Endothelial cell of umbilical vein (primary cell): ENCODE results near the gene RSRC1. TPM values are rescaled to one million over a fixed set of nuclear protein-coding genes. Genes with fewer than 3 reads are reported as not detected.

ENCODE experiments used
- BruUV-seq: library from RNA; stranded (reverse); fragments of 400-500 nt; replicated peaks from 2 replicates; lab custom pipeline; 2021; lab: Mats Ljungman, UMichigan
- CTCF ChIA-PET: fragments of 300-600, 350-600 bp; sonication (Branson Sonifier 250); formaldehyde crosslinking; loops from one replicate; lab custom pipeline; 2021; ENCODE audit warnings: antibody characterized with exemption, inconsistent platforms; lab: Charles Lee
- POLR2A ChIA-PET: fragments of 300-600, 350-600 bp; sonication (Branson Sonifier 250); formaldehyde crosslinking; loops from one replicate; lab custom pipeline; 2021; ENCODE audit warnings: antibody characterized with exemption, inconsistent platforms; lab: Charles Lee
- DNase-seq: peaks from one replicate; pipeline ENCODE4 v3.0.0-alpha.2; 2011; ENCODE audit warnings: low read depth, low spot score
- FAIRE-seq: peaks from 2 replicates; lab custom pipeline; 2011; peaks lifted over from hg19 to GRCh38; lab: Jason Lieb, UNC
- H2AFZ ChIP-seq: 2 replicates; pipeline ENCODE4 v1.6.0; 2012; ENCODE audit warnings: low read depth, low read length, control low read depth, inconsistent platforms
- H3K27ac ChIP-seq: 2 replicates; pipeline ENCODE4 v1.5.1; 2011; ENCODE audit warnings: low read depth, mild to moderate bottlenecking, control low read depth, low read length, moderate library complexity; ENCODE audit not compliant: insufficient read depth
- H3K27me3 ChIP-seq, 2 experiments: 2 replicates each; pipeline versions ENCODE4 v1.6.0 to v1.6.1; 2011; ENCODE audit warnings: low read length in 2 of 2, mixed read lengths in 1 of 2; ENCODE audit not compliant: control insufficient read depth in 2 of 2, insufficient read depth in 2 of 2
- H3K36me3 ChIP-seq, 2 experiments: 2 replicates in 1 of 2; 3 replicates in 1 of 2; pipeline ENCODE4 v1.5.1; 2011; ENCODE audit warnings: low read length in 2 of 2, mild to moderate bottlenecking in 1 of 2, moderate library complexity in 1 of 2; ENCODE audit not compliant: control insufficient read depth in 2 of 2, insufficient read depth in 2 of 2; ENCODE audit errors: extremely low read depth in 1 of 2
- H3K4me1 ChIP-seq: 3 replicates; pipeline ENCODE4 v1.5.1; 2011; ENCODE audit warnings: mild to moderate bottlenecking, low read length; ENCODE audit not compliant: control insufficient read depth, insufficient read depth; ENCODE audit errors: extremely low read depth
- H3K4me2 ChIP-seq: 2 replicates; pipeline ENCODE4 v1.6.1; 2011; ENCODE audit warnings: low read length, control low read depth, mixed read lengths; ENCODE audit not compliant: insufficient read depth
- H3K4me3 ChIP-seq, 3 experiments: fragments of 200-600 bp in 1 of 3; sonication (generic), shearing (Covaris generic) in 1 of 3; replicated peaks in 1 of 3; 2 replicates each; pipeline ENCODE4 v1.5.1; 2011 to 2016; ENCODE audit warnings: control low read depth in 3 of 3, low read length in 3 of 3, mild to moderate bottlenecking in 2 of 3, inconsistent platforms in 1 of 3, low read depth in 1 of 3, moderate library complexity in 1 of 3; ENCODE audit not compliant: insufficient read depth in 1 of 3
- H3K79me2 ChIP-seq: 2 replicates; pipeline ENCODE4 v1.6.0; 2012; ENCODE audit warnings: low read length, inconsistent platforms; ENCODE audit not compliant: control insufficient read depth, insufficient read depth
- H3K9ac ChIP-seq: replicated peaks from 2 replicates; pipeline ENCODE3; 2011; ENCODE audit warnings: low read length, control low read depth; ENCODE audit not compliant: insufficient read depth; ENCODE audit errors: extremely low read depth
- H3K9me1 ChIP-seq: replicated peaks from 3 replicates; pipeline ENCODE4 v1.6.0; 2011; ENCODE audit warnings: mild to moderate bottlenecking, low read length; ENCODE audit not compliant: control insufficient read depth, insufficient read depth; ENCODE audit errors: extremely low read depth
- H3K9me3 ChIP-seq: replicated peaks from 2 replicates; pipeline ENCODE4 v1.5.1; 2012; ENCODE audit warnings: low read length, inconsistent platforms; ENCODE audit not compliant: control insufficient read depth, insufficient read depth
- H4K20me1 ChIP-seq: replicated peaks from 2 replicates; pipeline ENCODE3; 2011; ENCODE audit warnings: mild to moderate bottlenecking, low read length; ENCODE audit not compliant: control insufficient read depth, insufficient read depth; ENCODE audit errors: extremely low read depth
- EZH2 ChIP-seq: IDR thresholded peaks from 2 replicates; pipeline ENCODE4 v1.6.1; 2012; ENCODE audit warnings: borderline replicate concordance, low read depth, mild to moderate bottlenecking, moderate library complexity, low read length, inconsistent platforms; ENCODE audit not compliant: severe bottlenecking
- FOS ChIP-seq: IDR thresholded peaks from 2 replicates; pipeline ENCODE4 v1.6.1; 2011; ENCODE audit warnings: mild to moderate bottlenecking, low read length, moderate library complexity, borderline replicate concordance; ENCODE audit not compliant: insufficient read depth
- GATA2 ChIP-seq: IDR thresholded peaks from 2 replicates; pipeline ENCODE4 v1.7.0; 2011; ENCODE audit warnings: low read depth, mild to moderate bottlenecking, moderate library complexity, mixed read lengths, low read length; ENCODE audit not compliant: insufficient read length, insufficient read depth
- MYC ChIP-seq: IDR thresholded peaks from one replicate; pipeline ENCODE4 v1.6.1; 2011; ENCODE audit warnings: mild to moderate bottlenecking, low read depth, low read length
- POLR2A ChIP-seq: IDR thresholded peaks from 2 replicates; pipeline ENCODE4 v1.6.1; 2012; ENCODE audit warnings: low read depth, mild to moderate bottlenecking, control low read depth, low read length
- dilution Hi-C: fragments of 300-500 bp; cut with MboI; formaldehyde crosslinking; loops from one replicate; pipeline ENCODE4 v1.15.0; 2019; ENCODE audit warnings: low sequenced_read_pairs; ENCODE audit not compliant: extremely low pct_ligation_motif_present
- intact Hi-C: fragments of 100-400 bp; cut with micrococcal nuclease; formaldehyde crosslinking; loops from one replicate; pipeline ENCODE4 v1.10.0; 2022
- polyA plus RNA-seq, 4 experiments: library from polyadenylated mRNA; depleted of rRNA in 3 of 4; stranded (reverse) in 3 of 4; unstranded in 1 of 4; fragments of >200 nt; gene quantifications; 2 replicates each; pipeline versions ENCODE4 v1.2.1 to v1.2.3, GENCODE V29; 2011 to 2012; ENCODE audit warnings: missing spikeins in 1 of 4
- total RNA-seq: library from RNA; stranded (reverse); gene quantifications from 2 replicates; pipeline ENCODE4 v1.2.3, GENCODE V29; 2021
- TF ChIP-seq, protein P1 (sequence below), 2 donors: IDR thresholded peaks; 1 replicate in 1 of 2; 2 replicates in 1 of 2; pipeline ENCODE4 v1.5.1; 2011; ENCODE audit warnings: low read length in 2 of 2, mild to moderate bottlenecking in 2 of 2, moderate library complexity in 2 of 2, control low read depth in 1 of 2, inconsistent platforms in 1 of 2, low read depth in 1 of 2; ENCODE audit not compliant: insufficient read depth in 1 of 2; ENCODE audit errors: extremely low read depth in 1 of 2
- TF ChIP-seq, protein P2 (sequence below): IDR thresholded peaks from 2 replicates; pipeline ENCODE4 v1.6.1; 2011; ENCODE audit not compliant: insufficient read depth, insufficient read length

Gene RSRC1
- total and polyA plus RNA-seq, 2 donors (not counting 3 experiments of a cell fraction or from before 2014, with no cell fraction given), result 1.8 to 25.4 TPM

DNA sequence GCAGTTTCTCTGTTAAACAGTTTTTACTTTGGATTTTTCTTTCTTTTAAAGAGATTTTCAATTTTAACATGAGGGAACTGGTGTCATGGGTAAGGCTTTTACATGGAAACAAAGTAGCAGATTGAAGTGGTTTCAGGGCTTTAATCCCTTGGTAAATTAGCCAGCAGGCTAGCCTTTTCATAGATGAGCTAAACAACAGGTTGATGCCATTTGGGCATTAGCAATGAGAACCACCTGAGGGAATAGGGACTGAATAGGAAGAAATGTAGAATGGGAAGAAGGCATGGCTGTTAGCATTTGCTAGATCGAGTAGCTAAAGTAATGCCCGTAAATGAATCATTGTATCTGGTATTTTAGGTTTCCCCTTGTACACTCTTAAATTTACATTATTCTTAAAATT lies 295.6 kb downstream of the RSRC1 start:
- no peaks in the 10 kb centered on the region for H3K79me2 ChIP-seq
- H3K36me3 ChIP-seq, result no peaks in the 10 kb centered on the region
- H3K9me3 ChIP-seq, result no peaks in the 10 kb centered on the region
- H3K9ac ChIP-seq, result no peak overlapping the region
- ChIA-PET POLR2A (no interaction called here), CTCF (interaction anchor here (0.8 to 1.5 kb wide), 2 partner anchors 14 to 38 kb away, joined by 3 read pairs; no protein-coding TSS in a partner anchor)
- dilution Hi-C loops, result no loop called here
- no peak overlapping the region for H2AFZ ChIP-seq
- no peaks in the 10 kb centered on the region for H4K20me1 ChIP-seq
- FAIRE-seq (no peak), DNase-seq (no peak)
- no peaks in the 10 kb centered on the region for H3K4me1 ChIP-seq
- H3K4me2 ChIP-seq, result no peak overlapping the region
- no TSS peak for BruUV-seq
- no peak overlapping the region for H3K4me3 ChIP-seq
- intact Hi-C loops, result no loop called here
- no peaks in the 10 kb centered on the region for H3K9me1 ChIP-seq
- TF ChIP-seq POLR2A (no peak), FOS (no peak), MYC (no peak), GATA2 (no peak), EZH2 (no peak)
- TF ChIP-seq, protein P1, sequence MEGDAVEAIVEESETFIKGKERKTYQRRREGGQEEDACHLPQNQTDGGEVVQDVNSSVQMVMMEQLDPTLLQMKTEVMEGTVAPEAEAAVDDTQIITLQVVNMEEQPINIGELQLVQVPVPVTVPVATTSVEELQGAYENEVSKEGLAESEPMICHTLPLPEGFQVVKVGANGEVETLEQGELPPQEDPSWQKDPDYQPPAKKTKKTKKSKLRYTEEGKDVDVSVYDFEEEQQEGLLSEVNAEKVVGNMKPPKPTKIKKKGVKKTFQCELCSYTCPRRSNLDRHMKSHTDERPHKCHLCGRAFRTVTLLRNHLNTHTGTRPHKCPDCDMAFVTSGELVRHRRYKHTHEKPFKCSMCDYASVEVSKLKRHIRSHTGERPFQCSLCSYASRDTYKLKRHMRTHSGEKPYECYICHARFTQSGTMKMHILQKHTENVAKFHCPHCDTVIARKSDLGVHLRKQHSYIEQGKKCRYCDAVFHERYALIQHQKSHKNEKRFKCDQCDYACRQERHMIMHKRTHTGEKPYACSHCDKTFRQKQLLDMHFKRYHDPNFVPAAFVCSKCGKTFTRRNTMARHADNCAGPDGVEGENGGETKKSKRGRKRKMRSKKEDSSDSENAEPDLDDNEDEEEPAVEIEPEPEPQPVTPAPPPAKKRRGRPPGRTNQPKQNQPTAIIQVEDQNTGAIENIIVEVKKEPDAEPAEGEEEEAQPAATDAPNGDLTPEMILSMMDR (IDR thresholded peaks at IDR 0.05; ENCODE audit: extremely low read depth in 1 of 2, insufficient read depth in 1 of 2, low read depth in 1 of 2, low read length in 2 of 2), result no peak
- TF ChIP-seq, protein P2, sequence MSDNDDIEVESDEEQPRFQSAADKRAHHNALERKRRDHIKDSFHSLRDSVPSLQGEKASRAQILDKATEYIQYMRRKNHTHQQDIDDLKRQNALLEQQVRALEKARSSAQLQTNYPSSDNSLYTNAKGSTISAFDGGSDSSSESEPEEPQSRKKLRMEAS, result no peak
- no peaks in the 10 kb centered on the region for H3K27me3 ChIP-seq
- no peak overlapping the region for H3K27ac ChIP-seq
